HL-60 (cell line): ENCODE results near the gene ANKRD30A.

Experiments used
- DNase-seq, 2 experiments: peaks; one replicate each; pipeline ENCODE4 v3.0.0-alpha.2; 2010 to 2020; ENCODE audit warnings: low read depth in 1 of 2, low spot score in 1 of 2
- H3K27ac ChIP-seq: fragments of 250-450 bp; sonication (Bioruptor Pico); replicated peaks from 2 replicates; pipeline ENCODE4 v1.5.1; 2020; ENCODE audit warnings: mild to moderate bottlenecking, moderate library complexity
- H3K27me3 ChIP-seq: fragments of 250-450 bp; sonication (Bioruptor Pico); 2 replicates; pipeline ENCODE4 v1.5.1; 2021; ENCODE audit warnings: mild to moderate bottlenecking, moderate library complexity; ENCODE audit not compliant: insufficient read depth, poor library complexity, severe bottlenecking
- H3K4me3 ChIP-seq: replicated peaks from 2 replicates; pipeline ENCODE4 v1.5.1; 2011; ENCODE audit warnings: mild to moderate bottlenecking, control low read depth, low read length; ENCODE audit not compliant: insufficient read depth
- GABPA ChIP-seq: IDR thresholded peaks from 2 replicates; pipeline ENCODE4 v1.6.1; 2012; ENCODE audit warnings: low read depth
- POLR2AphosphoS5 ChIP-seq: IDR thresholded peaks from 2 replicates; pipeline ENCODE4 v1.6.1; 2012; ENCODE audit warnings: low read depth
- SPI1 ChIP-seq: IDR thresholded peaks from 2 replicates; pipeline ENCODE4 v1.6.1; 2012; ENCODE audit warnings: low read depth, mild to moderate bottlenecking, borderline replicate concordance
- TF ChIP-seq, protein P1 (sequence below): IDR thresholded peaks from one replicate; pipeline ENCODE4 v1.5.1; 2011; ENCODE audit warnings: low read length, control low read depth, inconsistent platforms; ENCODE audit not compliant: insufficient read depth
- TF ChIP-seq, protein P2 (sequence below): IDR thresholded peaks from 2 replicates; pipeline ENCODE4 v1.6.1; 2012; ENCODE audit warnings: low read depth; ENCODE audit not compliant: insufficient replicate concordance

The ANKRD30A gene

DNA sequence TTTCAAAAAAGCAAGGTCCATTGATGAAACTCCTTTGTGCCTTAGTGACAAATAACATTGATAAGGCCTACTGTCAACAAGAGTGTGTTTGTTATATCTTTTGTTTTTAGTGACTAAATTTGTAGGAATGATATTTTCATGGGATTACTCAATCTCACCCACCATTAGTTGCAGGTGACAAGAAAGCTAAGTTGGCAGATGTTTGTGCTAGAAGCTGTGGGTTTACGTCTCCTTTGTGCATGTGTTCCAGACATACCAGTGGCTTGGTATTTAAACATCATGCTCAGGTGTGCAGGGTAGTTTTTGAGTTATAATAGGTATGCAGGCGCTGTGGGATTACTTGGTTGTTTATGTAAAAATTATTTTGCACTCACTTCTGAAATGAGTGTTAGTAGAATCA is 178.6 kb downstream of the ANKRD30A start:
- Histone ChIP-seq H3K27me3 (no peaks in the 10 kb centered on the region), H3K4me3 (no peak overlapping the region), H3K27ac (no peak overlapping the region)
- DNase-seq, result no peak
- TF ChIP-seq SPI1 (no peak), GABPA (no peak), POLR2AphosphoS5 (no peak)
- TF ChIP-seq, protein P1, sequence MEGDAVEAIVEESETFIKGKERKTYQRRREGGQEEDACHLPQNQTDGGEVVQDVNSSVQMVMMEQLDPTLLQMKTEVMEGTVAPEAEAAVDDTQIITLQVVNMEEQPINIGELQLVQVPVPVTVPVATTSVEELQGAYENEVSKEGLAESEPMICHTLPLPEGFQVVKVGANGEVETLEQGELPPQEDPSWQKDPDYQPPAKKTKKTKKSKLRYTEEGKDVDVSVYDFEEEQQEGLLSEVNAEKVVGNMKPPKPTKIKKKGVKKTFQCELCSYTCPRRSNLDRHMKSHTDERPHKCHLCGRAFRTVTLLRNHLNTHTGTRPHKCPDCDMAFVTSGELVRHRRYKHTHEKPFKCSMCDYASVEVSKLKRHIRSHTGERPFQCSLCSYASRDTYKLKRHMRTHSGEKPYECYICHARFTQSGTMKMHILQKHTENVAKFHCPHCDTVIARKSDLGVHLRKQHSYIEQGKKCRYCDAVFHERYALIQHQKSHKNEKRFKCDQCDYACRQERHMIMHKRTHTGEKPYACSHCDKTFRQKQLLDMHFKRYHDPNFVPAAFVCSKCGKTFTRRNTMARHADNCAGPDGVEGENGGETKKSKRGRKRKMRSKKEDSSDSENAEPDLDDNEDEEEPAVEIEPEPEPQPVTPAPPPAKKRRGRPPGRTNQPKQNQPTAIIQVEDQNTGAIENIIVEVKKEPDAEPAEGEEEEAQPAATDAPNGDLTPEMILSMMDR, result no peak
- TF ChIP-seq, protein P2, sequence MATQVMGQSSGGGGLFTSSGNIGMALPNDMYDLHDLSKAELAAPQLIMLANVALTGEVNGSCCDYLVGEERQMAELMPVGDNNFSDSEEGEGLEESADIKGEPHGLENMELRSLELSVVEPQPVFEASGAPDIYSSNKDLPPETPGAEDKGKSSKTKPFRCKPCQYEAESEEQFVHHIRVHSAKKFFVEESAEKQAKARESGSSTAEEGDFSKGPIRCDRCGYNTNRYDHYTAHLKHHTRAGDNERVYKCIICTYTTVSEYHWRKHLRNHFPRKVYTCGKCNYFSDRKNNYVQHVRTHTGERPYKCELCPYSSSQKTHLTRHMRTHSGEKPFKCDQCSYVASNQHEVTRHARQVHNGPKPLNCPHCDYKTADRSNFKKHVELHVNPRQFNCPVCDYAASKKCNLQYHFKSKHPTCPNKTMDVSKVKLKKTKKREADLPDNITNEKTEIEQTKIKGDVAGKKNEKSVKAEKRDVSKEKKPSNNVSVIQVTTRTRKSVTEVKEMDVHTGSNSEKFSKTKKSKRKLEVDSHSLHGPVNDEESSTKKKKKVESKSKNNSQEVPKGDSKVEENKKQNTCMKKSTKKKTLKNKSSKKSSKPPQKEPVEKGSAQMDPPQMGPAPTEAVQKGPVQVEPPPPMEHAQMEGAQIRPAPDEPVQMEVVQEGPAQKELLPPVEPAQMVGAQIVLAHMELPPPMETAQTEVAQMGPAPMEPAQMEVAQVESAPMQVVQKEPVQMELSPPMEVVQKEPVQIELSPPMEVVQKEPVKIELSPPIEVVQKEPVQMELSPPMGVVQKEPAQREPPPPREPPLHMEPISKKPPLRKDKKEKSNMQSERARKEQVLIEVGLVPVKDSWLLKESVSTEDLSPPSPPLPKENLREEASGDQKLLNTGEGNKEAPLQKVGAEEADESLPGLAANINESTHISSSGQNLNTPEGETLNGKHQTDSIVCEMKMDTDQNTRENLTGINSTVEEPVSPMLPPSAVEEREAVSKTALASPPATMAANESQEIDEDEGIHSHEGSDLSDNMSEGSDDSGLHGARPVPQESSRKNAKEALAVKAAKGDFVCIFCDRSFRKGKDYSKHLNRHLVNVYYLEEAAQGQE, result no peak

DNA sequence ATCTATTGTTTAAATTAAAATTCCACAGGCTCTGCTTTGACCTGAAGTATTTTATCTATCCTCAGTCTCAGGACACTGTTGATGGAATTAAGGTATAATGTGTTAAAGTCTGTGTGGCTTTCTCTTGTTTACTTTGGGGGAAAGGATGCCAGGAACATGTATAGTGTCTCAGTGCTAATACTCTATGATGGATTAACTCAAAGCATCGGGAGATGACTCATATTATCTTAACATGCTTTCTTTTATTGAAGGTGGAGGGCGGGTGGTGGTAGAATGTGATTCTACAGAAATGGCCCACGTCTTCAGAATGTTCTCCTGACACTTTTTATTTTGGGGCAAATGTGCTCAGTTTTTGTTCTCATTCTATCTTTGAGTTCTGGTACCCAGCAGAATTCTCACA is 189.0 kb downstream of the ANKRD30A start:
- Histone ChIP-seq H3K4me3 (no peak overlapping the region), H3K27ac (no peak overlapping the region), H3K27me3 (no peaks in the 10 kb centered on the region)
- no peak for DNase-seq
- TF ChIP-seq SPI1 (no peak), POLR2AphosphoS5 (no peak)
- TF ChIP-seq, protein P1, result no peak
- TF ChIP-seq, protein P2, result no peak

DNA sequence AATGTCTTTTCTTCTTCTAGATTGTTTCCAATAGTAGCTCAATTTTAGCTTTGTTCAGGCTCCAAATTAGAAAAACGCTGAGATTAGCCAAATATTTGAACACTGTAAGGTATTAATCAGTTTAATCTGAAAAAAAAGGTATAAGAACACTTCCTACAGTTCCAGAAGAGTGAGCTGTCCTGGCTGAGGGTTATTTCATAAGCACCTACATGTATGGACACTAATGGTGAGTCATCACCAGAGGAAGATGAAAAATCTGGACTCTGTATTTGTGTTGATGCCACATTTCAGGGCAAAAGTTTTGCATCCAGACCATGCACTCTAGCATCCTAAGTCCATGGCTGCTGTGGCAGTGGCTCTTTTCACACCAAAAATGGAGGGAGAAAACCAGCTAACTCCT is 189.5 kb downstream of the ANKRD30A start:
- H3K27me3 ChIP-seq, result no peaks in the 10 kb centered on the region
- TF ChIP-seq POLR2AphosphoS5 (no peak), SPI1 (no peak), GABPA (no peak)
- TF ChIP-seq, protein P1, result no peak
- TF ChIP-seq, protein P2, result no peak
- H3K4me3 ChIP-seq, result no peak overlapping the region
- no peak for DNase-seq
- no peak overlapping the region for H3K27ac ChIP-seq
